ENCODE results near the gene SSTR4. TPM values are rescaled to one million over a fixed set of nuclear protein-coding genes. Genes with fewer than 3 reads are reported as not detected.

The SSTR4 gene
- total and polyA plus RNA-seq, 4 donors: not detected

GRCh38 chr20:23079016-23079351 is 43.9 kb downstream of the SSTR4 start:
- DNase-seq (ENCODE audit: low spot score): no peak

More at GRCh38 chr20:23079016-23079351, 43.9 kb downstream of the SSTR4 start:
- Histone ChIP-seq H3K4me1 (ENCODE audit: control insufficient read depth in 4 of 4, insufficient read depth in 4 of 4, low read length in 3 of 4) (peaks cover 0 to 3% (median 0%) of the 10 kb centered on the region in 4 donors), H3K36me3 (ENCODE audit: control insufficient read depth in 4 of 4, insufficient read depth in 3 of 4, low read depth in 1 of 4, low read length in 3 of 4) (no peaks in the 10 kb centered on the region), H3K9ac (ENCODE audit: low read depth in 1 of 2, low read length in 2 of 2) (no peak overlapping the region), H3K27me3 (ENCODE audit: control insufficient read depth in 4 of 4, insufficient read depth in 4 of 4, low read length in 3 of 4) (no peaks in the 10 kb centered on the region), H3K27ac (ENCODE audit: low read depth in 1 of 2, low read length in 2 of 2) (no peak overlapping the region), H3K9me3 (ENCODE audit: control insufficient read depth in 4 of 4, low read length in 3 of 4) (no peaks in the 10 kb centered on the region), H3K4me3 (ENCODE audit: low read depth in 1 of 3, low read length in 3 of 3) (no peak overlapping the region)
- whole genome bisulfite sequencing: 56% methylated on average over 6 of the region's 6 CpGs
- TF ChIP-seq JUND (IDR thresholded peaks at IDR 0.05) (no peak), HNF4G (IDR thresholded peaks at IDR 0.05) (no peak), YY1 (IDR thresholded peaks at IDR 0.05) (no peak), REST (IDR thresholded peaks at IDR 0.05) (no peak), MAX (IDR thresholded peaks at IDR 0.05) (no peak), SP1 (IDR thresholded peaks at IDR 0.05) (no peak), EGR1 (IDR thresholded peaks at IDR 0.05; ENCODE audit: low read depth in 2 of 2) (no peak), CTCF (IDR thresholded peaks at IDR 0.05; ENCODE audit: low read depth, low read length, missing input control) (no peak), RXRA (IDR thresholded peaks at IDR 0.05) (no peak), HNF4A (conservative IDR thresholded peaks at IDR 0.05) (no peak), FOXA1 (IDR thresholded peaks at IDR 0.05) (no peak), ZBTB33 (IDR thresholded peaks at IDR 0.05) (no peak), TAF1 (conservative IDR thresholded peaks at IDR 0.05) (no peak), RAD21 (IDR thresholded peaks at IDR 0.05) (no peak), GABPA (IDR thresholded peaks at IDR 0.05 in 1 of 2, conservative IDR thresholded peaks at IDR 0.05 in 1 of 2) (no peak), NR2F2 (IDR thresholded peaks at IDR 0.05) (no peak)

All from liver (tissue), 9 donors.